ENCODE results near the gene CBFA2T3. TPM values are rescaled to one million over a fixed set of nuclear protein-coding genes. Genes with fewer than 3 reads are reported as not detected.

CBFA2T3 gene
- total and polyA plus RNA-seq, 2 of the 8 experiments (the other 6 are each of a cell fraction or from before 2014, with no cell fraction given), result 0.51 to 1.3 TPM

DNA sequence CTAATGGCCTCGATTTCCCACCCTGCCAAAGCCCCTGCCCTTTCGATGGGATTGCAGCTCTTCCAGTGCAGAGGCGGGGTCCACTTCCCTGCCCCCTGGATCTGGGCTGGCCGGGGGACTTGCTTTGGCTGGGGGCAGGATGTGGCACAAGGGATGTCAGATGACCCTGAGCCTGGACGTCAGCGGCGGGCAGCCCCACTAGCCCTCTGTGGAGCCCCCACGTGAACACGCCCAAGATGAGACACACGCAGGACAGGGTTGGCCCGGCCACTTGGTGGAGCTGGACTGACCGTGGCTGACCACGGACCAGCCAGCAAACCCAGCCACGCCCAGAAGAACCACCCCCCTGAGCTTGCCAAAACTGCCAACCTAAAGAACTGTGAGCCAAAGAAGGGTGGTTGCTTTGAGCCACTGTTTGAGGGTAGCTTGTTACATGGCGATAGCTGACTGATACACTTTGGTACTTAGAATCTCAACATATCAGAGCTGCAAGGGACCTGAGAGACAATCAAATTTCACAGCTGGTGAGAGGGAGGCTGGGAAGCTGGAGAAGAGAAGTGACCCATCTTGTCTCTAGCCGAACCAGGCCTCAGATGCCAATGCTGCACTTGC, 63.9 kb downstream of the CBFA2T3 start:
- Histone ChIP-seq H3K23ac (ENCODE audit: insufficient read length) (no peak overlapping the region), H3K4me3 (ENCODE audit: extremely low read depth in 1 of 4, insufficient read depth in 2 of 4, low read depth in 3 of 4, low read length in 4 of 4) (no peak overlapping the region), H3K9ac (replicated peaks in 1 of 4; ENCODE audit: extremely low read depth in 1 of 4, low read depth in 3 of 4, low read length in 3 of 4) (no peak overlapping the region), H4K5ac (ENCODE audit: insufficient read length, low read depth, low read length) (no peak overlapping the region), H3K14ac (ENCODE audit: insufficient read length) (no peak overlapping the region), H4K20me1 (replicated peaks in 1 of 2; ENCODE audit: control insufficient read depth in 1 of 2, insufficient read depth in 2 of 2, low read length in 2 of 2) (peaks cover 0 to 11% of the 10 kb centered on the region in 2 experiments), H3K56ac (replicated peaks; ENCODE audit: insufficient read length, low read depth, low read length) (no peak overlapping the region), H3K4ac (replicated peaks; ENCODE audit: insufficient read length, low read depth, low read length) (no peak overlapping the region), H4K8ac (ENCODE audit: extremely low read depth, insufficient read depth, low read length) (no peak overlapping the region), H3K9me3 (ENCODE audit: insufficient read depth in 2 of 2, low read depth in 1 of 2, low read length in 1 of 2) (no peaks in the 10 kb centered on the region; a peak in 1 of 4 replicates), H2BK120ac (replicated peaks; ENCODE audit: low read depth, low read length) (no peak overlapping the region), H2BK5ac (ENCODE audit: low read depth, low read length) (no peak overlapping the region), H2BK12ac (ENCODE audit: low read depth, low read length) (peak overlapping the region; percentile 27; the same call in 1 of the 2 replicates), H3K4me1 (replicated peaks in 1 of 4; ENCODE audit: control insufficient read depth in 3 of 4, insufficient read depth in 4 of 4, low read length in 3 of 4) (peaks cover 0 to 6% (median under 1%) of the 10 kb centered on the region in 4 experiments; a peak in 3 of 7 replicates), H3K79me2 (ENCODE audit: control insufficient read depth in 1 of 2, insufficient read depth in 2 of 2, low read length in 2 of 2) (no peaks in the 10 kb centered on the region), H2BK15ac (ENCODE audit: low read length) (no peak overlapping the region), H2AFZ (ENCODE audit: low read length) (no peak overlapping the region), H3K23me2 (ENCODE audit: low read depth, low read length) (no peaks in the 10 kb centered on the region; the same call in 1 of the 2 replicates), H2AK5ac (ENCODE audit: low read depth, low read length) (no peak overlapping the region), H3K36me3 (ENCODE audit: control insufficient read depth in 2 of 4, insufficient read depth in 4 of 4, low read length in 3 of 4) (no peaks in the 10 kb centered on the region), H3K27me3 (replicated peaks in 1 of 4; ENCODE audit: control insufficient read depth in 3 of 4, extremely low read depth in 1 of 4, insufficient read depth in 3 of 4, low read length in 3 of 4) (no peaks in the 10 kb centered on the region), H2BK20ac (ENCODE audit: low read length) (no peak overlapping the region), H3K27ac (ENCODE audit: low read depth, low read length) (no peak overlapping the region), H3K18ac (ENCODE audit: extremely low read depth, low read length) (no peak overlapping the region), H4K91ac (replicated peaks; ENCODE audit: insufficient read length, low read length) (peak overlapping the region; percentile 47), H3K79me1 (ENCODE audit: low read depth, low read length) (no peaks in the 10 kb centered on the region; the same call in none of the 2 replicates), H3K4me2 (ENCODE audit: insufficient read depth in 1 of 2, low read depth in 2 of 2, low read length in 2 of 2) (no peak overlapping the region)
- TF ChIP-seq, protein P1, sequence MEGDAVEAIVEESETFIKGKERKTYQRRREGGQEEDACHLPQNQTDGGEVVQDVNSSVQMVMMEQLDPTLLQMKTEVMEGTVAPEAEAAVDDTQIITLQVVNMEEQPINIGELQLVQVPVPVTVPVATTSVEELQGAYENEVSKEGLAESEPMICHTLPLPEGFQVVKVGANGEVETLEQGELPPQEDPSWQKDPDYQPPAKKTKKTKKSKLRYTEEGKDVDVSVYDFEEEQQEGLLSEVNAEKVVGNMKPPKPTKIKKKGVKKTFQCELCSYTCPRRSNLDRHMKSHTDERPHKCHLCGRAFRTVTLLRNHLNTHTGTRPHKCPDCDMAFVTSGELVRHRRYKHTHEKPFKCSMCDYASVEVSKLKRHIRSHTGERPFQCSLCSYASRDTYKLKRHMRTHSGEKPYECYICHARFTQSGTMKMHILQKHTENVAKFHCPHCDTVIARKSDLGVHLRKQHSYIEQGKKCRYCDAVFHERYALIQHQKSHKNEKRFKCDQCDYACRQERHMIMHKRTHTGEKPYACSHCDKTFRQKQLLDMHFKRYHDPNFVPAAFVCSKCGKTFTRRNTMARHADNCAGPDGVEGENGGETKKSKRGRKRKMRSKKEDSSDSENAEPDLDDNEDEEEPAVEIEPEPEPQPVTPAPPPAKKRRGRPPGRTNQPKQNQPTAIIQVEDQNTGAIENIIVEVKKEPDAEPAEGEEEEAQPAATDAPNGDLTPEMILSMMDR (IDR thresholded peaks at IDR 0.05; ENCODE audit: control extremely low read depth in 1 of 3, insufficient read depth in 1 of 3, low read depth in 1 of 3, low read length in 3 of 3), result no peak
- no peak for TF ChIP-seq SP4 (IDR thresholded peaks at IDR 0.05; ENCODE audit: low read length)
- no peak for DNase-seq (ENCODE audit: low read depth in 1 of 2, low spot score in 2 of 2)
- ChIA-PET POLR2A (ENCODE audit: partially characterized antibody) (interaction anchor here (0.9 kb wide), 1 partner anchor 49 kb away, joined by 3 read pairs; no protein-coding TSS in a partner anchor), CTCF (ENCODE audit: partially characterized antibody) (interaction anchor here (0.7 to 1.3 kb wide), 3 partner anchors 12 to 303 kb away, joined by 3 to 4 read pairs (median 3); no protein-coding TSS in a partner anchor)
- WGBS, 2 experiments (ENCODE audit: extremely low coverage in 1 of 2, insufficient coverage in 1 of 2, insufficient read length in 1 of 2, insufficient replicate concordance in 2 of 2, low coverage in 1 of 2, low lambda C conversion rate in 2 of 2, missing lambda C conversion rate in 1 of 2), result 91% methylated on average over 16 of the region's 16 CpGs; no CpG with 5 or more reads in 1 of the 2 experiments
- no peak for FAIRE-seq
